Brain microvascular endothelial cell (primary cell): ENCODE results near the gene ACACA.
A peak's percentile ranks its signal among the peaks of the same experiment; 100 is the strongest.

Experiments
- DNase-seq: peaks from one replicate; pipeline ENCODE4 v3.0.0-alpha.2; 2020
- H3K27ac ChIP-seq: fragments of 250-450 bp; sonication (Bioruptor Pico); 2 replicates; pipeline ENCODE4 v1.5.1; 2020; ENCODE audit warnings: mild to moderate bottlenecking, moderate library complexity
- H3K27me3 ChIP-seq: fragments of 250-450 bp; sonication (Bioruptor Pico); replicated peaks from 2 replicates; pipeline ENCODE4 v1.5.1; 2020; ENCODE audit warnings: mild to moderate bottlenecking
- H3K36me3 ChIP-seq: fragments of 250-450 bp; sonication (Bioruptor Pico); replicated peaks from 2 replicates; pipeline ENCODE4 v1.5.1; 2020; ENCODE audit warnings: mild to moderate bottlenecking
- H3K4me3 ChIP-seq: 2 replicates; pipeline ENCODE4 v1.5.1; 2011; ENCODE audit warnings: low read depth, mild to moderate bottlenecking, control low read depth, low read length, moderate library complexity
- in situ Hi-C: cut with HindIII; loops from 2 replicates; pipeline ENCODE4 v1.10.0; 2017; ENCODE audit warnings: low sequenced_read_pairs, low pct_ligation_motif_present
- TF ChIP-seq, protein P1 (sequence below): IDR thresholded peaks from 2 replicates; pipeline ENCODE4 v1.5.1; 2011; ENCODE audit warnings: low read depth, mild to moderate bottlenecking, moderate library complexity, low read length, control low read depth, inconsistent platforms; ENCODE audit errors: missing control alignments

ACACA gene

DNA sequence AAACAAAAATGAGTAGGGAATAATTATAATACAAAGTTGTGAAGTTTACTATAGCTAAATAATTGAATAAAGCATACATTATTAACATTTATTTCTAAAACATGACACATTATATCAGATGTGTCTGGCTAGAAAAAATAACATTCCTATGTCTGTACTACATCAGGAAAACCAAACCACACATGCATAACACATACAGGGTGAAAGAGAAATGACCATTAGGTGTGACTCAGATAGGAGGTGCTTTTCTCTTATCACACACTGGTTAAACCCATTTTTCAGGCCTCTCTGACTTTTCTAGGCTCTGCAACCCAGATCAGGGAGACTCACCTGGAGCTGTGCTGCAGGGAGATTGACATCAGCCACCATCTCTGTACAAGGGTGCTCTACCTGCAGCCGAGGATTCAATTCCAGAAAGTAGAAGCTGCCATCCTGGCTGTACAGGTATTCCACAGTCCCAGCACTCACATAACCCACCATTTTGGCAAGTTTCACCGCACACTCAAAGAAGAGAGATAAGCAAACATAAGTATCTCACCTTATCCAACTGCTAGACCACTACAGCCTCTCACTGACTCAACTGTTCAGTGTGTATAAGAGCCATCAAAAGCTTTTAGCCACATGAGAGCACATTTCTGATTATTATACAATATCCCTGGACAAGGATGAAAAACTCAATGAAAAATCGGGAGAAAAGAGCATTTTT is 147.5 kb downstream of the ACACA start:
- H3K36me3 ChIP-seq, result peaks cover 12% of the 10 kb centered on the region
- peak; percentile 69 for DNase-seq
- TF ChIP-seq, protein P1, sequence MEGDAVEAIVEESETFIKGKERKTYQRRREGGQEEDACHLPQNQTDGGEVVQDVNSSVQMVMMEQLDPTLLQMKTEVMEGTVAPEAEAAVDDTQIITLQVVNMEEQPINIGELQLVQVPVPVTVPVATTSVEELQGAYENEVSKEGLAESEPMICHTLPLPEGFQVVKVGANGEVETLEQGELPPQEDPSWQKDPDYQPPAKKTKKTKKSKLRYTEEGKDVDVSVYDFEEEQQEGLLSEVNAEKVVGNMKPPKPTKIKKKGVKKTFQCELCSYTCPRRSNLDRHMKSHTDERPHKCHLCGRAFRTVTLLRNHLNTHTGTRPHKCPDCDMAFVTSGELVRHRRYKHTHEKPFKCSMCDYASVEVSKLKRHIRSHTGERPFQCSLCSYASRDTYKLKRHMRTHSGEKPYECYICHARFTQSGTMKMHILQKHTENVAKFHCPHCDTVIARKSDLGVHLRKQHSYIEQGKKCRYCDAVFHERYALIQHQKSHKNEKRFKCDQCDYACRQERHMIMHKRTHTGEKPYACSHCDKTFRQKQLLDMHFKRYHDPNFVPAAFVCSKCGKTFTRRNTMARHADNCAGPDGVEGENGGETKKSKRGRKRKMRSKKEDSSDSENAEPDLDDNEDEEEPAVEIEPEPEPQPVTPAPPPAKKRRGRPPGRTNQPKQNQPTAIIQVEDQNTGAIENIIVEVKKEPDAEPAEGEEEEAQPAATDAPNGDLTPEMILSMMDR, result no peak

DNA sequence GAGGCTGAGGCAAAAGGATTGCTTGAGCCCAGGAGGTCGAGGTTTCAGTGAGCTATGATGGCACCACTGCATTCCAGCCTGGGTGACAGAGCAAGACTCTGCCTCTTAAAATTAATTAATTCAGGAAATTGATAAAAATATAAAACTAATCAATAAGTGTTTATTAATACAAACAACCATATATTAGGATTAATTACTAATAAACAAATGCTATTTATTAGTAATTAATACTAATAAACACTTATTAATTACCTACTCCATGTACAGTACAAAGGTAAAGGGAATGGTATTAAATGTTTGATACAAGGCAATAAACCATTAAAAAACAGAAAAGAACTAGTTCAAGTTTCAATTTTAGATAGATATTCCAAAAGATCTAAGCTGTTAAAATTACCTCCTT is 150.0 kb downstream of the ACACA start:
- DNase-seq, result no peak
- TF ChIP-seq, protein P1, result no peak
- no peaks in the 10 kb centered on the region for H3K27me3 ChIP-seq
- H3K4me3 ChIP-seq, result no peak overlapping the region
- in situ Hi-C loops, result no loop called here
- no peak overlapping the region for H3K27ac ChIP-seq
- peaks cover 7% of the 10 kb centered on the region for H3K36me3 ChIP-seq

More for the DNA sequence above, 147.5 kb downstream of the ACACA start:
- Histone ChIP-seq H3K27ac (no peak overlapping the region), H3K27me3 (no peaks in the 10 kb centered on the region), H3K4me3 (no peak overlapping the region)
- in situ Hi-C loops, result no loop called here

DNA sequence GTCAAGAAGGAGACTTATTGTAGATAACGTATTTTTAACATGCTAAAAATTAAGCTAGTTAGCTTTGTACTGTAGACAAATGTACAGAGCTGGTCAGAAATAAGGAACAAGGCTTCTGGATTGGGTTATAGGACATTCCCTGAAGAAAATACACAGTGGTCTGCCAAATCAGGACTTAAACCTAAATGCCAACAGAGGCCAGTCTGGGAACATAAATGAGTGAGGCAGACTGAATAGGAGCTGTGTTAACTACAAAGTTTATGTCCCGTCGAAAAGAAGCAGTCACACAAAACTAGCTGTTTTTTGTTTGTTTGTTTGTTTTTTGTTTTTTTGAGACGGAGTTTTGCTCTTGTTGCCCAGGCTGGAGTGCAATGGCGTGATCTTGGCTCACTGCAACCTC is 151.2 kb downstream of the ACACA start:
- Histone ChIP-seq H3K27me3 (no peaks in the 10 kb centered on the region), H3K27ac (no peak overlapping the region), H3K4me3 (no peak overlapping the region), H3K36me3 (peaks cover 8% of the 10 kb centered on the region)
- TF ChIP-seq, protein P1, result no peak
- DNase-seq, result no peak
- in situ Hi-C loops, result no loop called here

- in situ Hi-C loops, result no loop called here
- Histone ChIP-seq H3K27me3 (no peaks in the 10 kb centered on the region), H3K36me3 (peaks cover 44% of the 10 kb centered on the region), H3K4me3 (no peak overlapping the region), H3K27ac (no peak overlapping the region)
- no peak for DNase-seq
- TF ChIP-seq, protein P1, result no peak
These were observed 158.8 kb downstream of the ACACA start for GRCh38 chr17:37247825-37248224.

- TF ChIP-seq, protein P1, result no peak
- H3K4me3 ChIP-seq, result no peak overlapping the region
- no peak for DNase-seq
- H3K27ac ChIP-seq, result no peak overlapping the region
- peaks cover 51% of the 10 kb centered on the region for H3K36me3 ChIP-seq
- H3K27me3 ChIP-seq, result no peaks in the 10 kb centered on the region
- in situ Hi-C loops, result no loop called here
These were observed 160.6 kb downstream of the ACACA start for GRCh38 chr17:37246085-37246484.

- no peak overlapping the region for H3K4me3 ChIP-seq
- H3K27ac ChIP-seq, result no peak overlapping the region
- H3K36me3 ChIP-seq, result peaks cover 41% of the 10 kb centered on the region
- no peak for DNase-seq
- in situ Hi-C loops, result no loop called here
- TF ChIP-seq, protein P1, result no peak
- no peaks in the 10 kb centered on the region for H3K27me3 ChIP-seq
These were observed 166.3 kb downstream of the ACACA start for GRCh38 chr17:37240381-37240780.
